ENCODE results near the gene SCRT2. TPM values are rescaled to one million over a fixed set of nuclear protein-coding genes. Genes with fewer than 3 reads are reported as not detected.

The SCRT2 gene
- total RNA-seq, 1 donor from 2014 or later: not detected

- Mint-ChIP-seq H3K4me3 (no peak overlapping the region), H3K27me3 (peaks cover 56% of the 10 kb centered on the region), H3K4me1 (no peaks in the 10 kb centered on the region), H3K36me3 (ENCODE audit: low read depth) (no peaks in the 10 kb centered on the region), H3K27ac (no peak overlapping the region), H3K9me3 (no peaks in the 10 kb centered on the region)
- ATAC-seq (ENCODE audit: low read depth) (no peak), DNase-seq (no peak)
- POLR2A ChIA-PET: interaction anchor here (0.6 kb wide), 1 partner anchor 327 kb away, joined by 4 read pairs; no protein-coding TSS in a partner anchor
- intact Hi-C loops (cut with micrococcal nuclease): loop anchor here (1.0 to 5.0 kb wide), 2 partner anchors 105 to 313 kb away; no protein-coding TSS in a partner anchor
- CTCF ChIA-PET: interaction anchor here (0.8 to 1.2 kb wide), 3 partner anchors 20 to 313 kb away, joined by 3 to 6 read pairs (median 3); no protein-coding TSS in a partner anchor
- TF ChIP-seq, protein P1, sequence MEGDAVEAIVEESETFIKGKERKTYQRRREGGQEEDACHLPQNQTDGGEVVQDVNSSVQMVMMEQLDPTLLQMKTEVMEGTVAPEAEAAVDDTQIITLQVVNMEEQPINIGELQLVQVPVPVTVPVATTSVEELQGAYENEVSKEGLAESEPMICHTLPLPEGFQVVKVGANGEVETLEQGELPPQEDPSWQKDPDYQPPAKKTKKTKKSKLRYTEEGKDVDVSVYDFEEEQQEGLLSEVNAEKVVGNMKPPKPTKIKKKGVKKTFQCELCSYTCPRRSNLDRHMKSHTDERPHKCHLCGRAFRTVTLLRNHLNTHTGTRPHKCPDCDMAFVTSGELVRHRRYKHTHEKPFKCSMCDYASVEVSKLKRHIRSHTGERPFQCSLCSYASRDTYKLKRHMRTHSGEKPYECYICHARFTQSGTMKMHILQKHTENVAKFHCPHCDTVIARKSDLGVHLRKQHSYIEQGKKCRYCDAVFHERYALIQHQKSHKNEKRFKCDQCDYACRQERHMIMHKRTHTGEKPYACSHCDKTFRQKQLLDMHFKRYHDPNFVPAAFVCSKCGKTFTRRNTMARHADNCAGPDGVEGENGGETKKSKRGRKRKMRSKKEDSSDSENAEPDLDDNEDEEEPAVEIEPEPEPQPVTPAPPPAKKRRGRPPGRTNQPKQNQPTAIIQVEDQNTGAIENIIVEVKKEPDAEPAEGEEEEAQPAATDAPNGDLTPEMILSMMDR (IDR thresholded peaks at IDR 0.05): no peak
Observed at GRCh38 chr20:667351-668034, 8.1 kb downstream of the SCRT2 start.

DNA sequence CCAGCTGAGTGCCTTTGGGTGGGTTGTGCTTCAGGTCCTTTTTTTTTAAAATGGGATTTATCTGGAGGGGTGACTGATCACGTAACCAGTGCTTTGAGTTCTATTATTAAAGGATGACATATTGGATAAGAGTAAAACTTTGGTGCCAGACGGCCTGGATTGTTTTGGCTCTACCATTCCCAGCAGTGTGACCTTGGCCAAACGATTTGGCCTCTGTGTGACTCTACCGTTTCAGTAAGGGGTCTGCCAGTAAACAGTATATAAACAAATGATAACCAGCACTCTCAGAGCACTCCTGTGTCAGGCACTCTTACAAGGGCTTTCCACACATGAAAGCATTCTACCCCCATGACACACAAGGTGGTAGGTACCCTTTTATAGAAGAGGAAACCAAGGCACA is 8.7 kb downstream of the SCRT2 start:
- H3K4me3 Mint-ChIP-seq: no peak overlapping the region
- H3K27me3 Mint-ChIP-seq: peaks cover 55% of the 10 kb centered on the region
- CTCF ChIA-PET: interaction anchor here (0.8 to 1.2 kb wide), 3 partner anchors 26 to 312 kb away, joined by 3 to 6 read pairs (median 3); no protein-coding TSS in a partner anchor
- DNase-seq (no peak), ATAC-seq (ENCODE audit: low read depth) (no peak)
- no peaks in the 10 kb centered on the region for H3K36me3 Mint-ChIP-seq (ENCODE audit: low read depth)
- intact Hi-C loops (cut with micrococcal nuclease): loop anchor here (1.0 to 5.0 kb wide), 2 partner anchors 105 to 313 kb away; no protein-coding TSS in a partner anchor
- H3K27ac Mint-ChIP-seq: no peak overlapping the region
- POLR2A ChIA-PET: interaction anchor here (0.6 kb wide), 1 partner anchor 327 kb away, joined by 4 read pairs; no protein-coding TSS in a partner anchor
- TF ChIP-seq, protein P1 (IDR thresholded peaks at IDR 0.05): no peak
- no peaks in the 10 kb centered on the region for H3K4me1 Mint-ChIP-seq
- H3K9me3 Mint-ChIP-seq: no peaks in the 10 kb centered on the region

DNA sequence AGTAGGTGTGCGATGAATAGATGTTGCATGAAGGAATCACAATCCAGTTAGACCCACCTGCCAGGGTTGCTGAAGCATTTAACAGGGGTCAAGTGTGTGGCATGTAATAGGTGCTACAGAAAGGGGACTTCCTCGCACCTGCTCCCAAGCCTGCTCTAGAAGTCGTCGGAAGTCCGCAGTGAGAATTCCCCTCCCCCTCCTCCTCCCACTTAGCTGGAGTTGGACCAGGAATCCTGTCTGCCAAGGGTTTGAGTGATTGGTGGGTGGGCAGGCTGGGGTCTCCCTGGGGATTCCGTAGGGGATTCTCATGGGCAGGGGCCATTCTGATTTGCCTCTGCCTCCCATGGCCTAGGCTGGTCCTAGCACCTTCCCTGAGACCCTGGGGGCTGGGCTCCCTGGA is 10.3 kb downstream of the SCRT2 start:
- H3K36me3 Mint-ChIP-seq (ENCODE audit: low read depth): no peaks in the 10 kb centered on the region
- CTCF ChIA-PET: no interaction called here
- intact Hi-C loops (cut with micrococcal nuclease): loop anchor here (5.0 kb wide), 1 partner anchor 103 kb away; no protein-coding TSS in a partner anchor

GRCh38 chr20:664576-664975 is 11.0 kb downstream of the SCRT2 start:
- H3K9me3 Mint-ChIP-seq: no peaks in the 10 kb centered on the region
- no peak overlapping the region for H3K27ac Mint-ChIP-seq
- H3K27me3 Mint-ChIP-seq: peaks cover 52% of the 10 kb centered on the region
- POLR2A ChIA-PET: no interaction called here
- no peaks in the 10 kb centered on the region for H3K4me1 Mint-ChIP-seq
- CTCF ChIA-PET: no interaction called here
- intact Hi-C loops (cut with micrococcal nuclease): no loop called here
- no peak overlapping the region for H3K4me3 Mint-ChIP-seq
- no peak for ATAC-seq (ENCODE audit: low read depth)
- TF ChIP-seq, protein P1 (IDR thresholded peaks at IDR 0.05): no peak
- no peak for DNase-seq
- H3K36me3 Mint-ChIP-seq (ENCODE audit: low read depth): no peaks in the 10 kb centered on the region

More for the DNA sequence above, 10.3 kb downstream of the SCRT2 start:
- peaks cover 54% of the 10 kb centered on the region for H3K27me3 Mint-ChIP-seq
- ATAC-seq (ENCODE audit: low read depth): no peak
- no peaks in the 10 kb centered on the region for H3K9me3 Mint-ChIP-seq
- POLR2A ChIA-PET: no interaction called here
- TF ChIP-seq, protein P1 (IDR thresholded peaks at IDR 0.05): no peak
- H3K4me3 Mint-ChIP-seq: no peak overlapping the region
- no peak overlapping the region for H3K27ac Mint-ChIP-seq
- H3K4me1 Mint-ChIP-seq: no peaks in the 10 kb centered on the region
- DNase-seq: no peak

GRCh38 chr20:664151-664550 is 11.5 kb downstream of the SCRT2 start:
- no peak for ATAC-seq (ENCODE audit: low read depth)
- Mint-ChIP-seq H3K9me3 (no peaks in the 10 kb centered on the region), H3K4me1 (no peaks in the 10 kb centered on the region), H3K27ac (no peak overlapping the region), H3K27me3 (peaks cover 56% of the 10 kb centered on the region), H3K4me3 (no peak overlapping the region), H3K36me3 (ENCODE audit: low read depth) (no peaks in the 10 kb centered on the region)
- TF ChIP-seq, protein P1 (IDR thresholded peaks at IDR 0.05): no peak
- ChIA-PET POLR2A (no interaction called here), CTCF (no interaction called here)
- intact Hi-C loops (cut with micrococcal nuclease): no loop called here
- no peak for DNase-seq

All from activated B cell treated with CpG ODN at 0.5 μM for 24 hours (primary cell).